DLD1 (cell line): ENCODE data around the gene NCAPD3.
"Not testable (repeated sequence)": the region's sequence is repeated elsewhere in the genome, so short reads cannot be mapped to it uniquely, and the experiment has no call there.

Source experiments
- in situ Hi-C: cut with HindIII; loops from 2 replicates; pipeline ENCODE4 v1.10.0; 2017; ENCODE audit warnings: low sequenced_read_pairs

Gene NCAPD3

DNA sequence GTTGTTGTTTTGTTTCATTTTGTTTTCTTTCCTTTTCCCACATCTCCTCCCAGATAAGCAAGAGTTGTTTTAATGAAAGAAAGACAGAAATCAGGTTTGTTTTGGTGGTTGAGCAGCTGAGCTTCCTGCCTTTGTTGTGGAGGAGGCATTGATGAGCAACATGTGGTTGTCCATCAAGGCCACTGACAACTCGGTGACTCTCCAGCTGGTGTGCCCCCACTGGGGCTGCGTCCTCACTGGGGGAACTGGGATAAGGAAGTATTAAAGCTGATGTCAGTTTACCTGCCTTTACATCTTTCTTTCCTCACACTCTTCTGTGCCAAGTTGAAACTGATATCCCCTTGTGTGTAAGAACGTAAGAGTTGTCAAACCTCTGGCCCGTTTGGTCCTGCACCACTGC, 6.6 kb upstream of the NCAPD3 start:
- in situ Hi-C loops = no loop called here

DNA sequence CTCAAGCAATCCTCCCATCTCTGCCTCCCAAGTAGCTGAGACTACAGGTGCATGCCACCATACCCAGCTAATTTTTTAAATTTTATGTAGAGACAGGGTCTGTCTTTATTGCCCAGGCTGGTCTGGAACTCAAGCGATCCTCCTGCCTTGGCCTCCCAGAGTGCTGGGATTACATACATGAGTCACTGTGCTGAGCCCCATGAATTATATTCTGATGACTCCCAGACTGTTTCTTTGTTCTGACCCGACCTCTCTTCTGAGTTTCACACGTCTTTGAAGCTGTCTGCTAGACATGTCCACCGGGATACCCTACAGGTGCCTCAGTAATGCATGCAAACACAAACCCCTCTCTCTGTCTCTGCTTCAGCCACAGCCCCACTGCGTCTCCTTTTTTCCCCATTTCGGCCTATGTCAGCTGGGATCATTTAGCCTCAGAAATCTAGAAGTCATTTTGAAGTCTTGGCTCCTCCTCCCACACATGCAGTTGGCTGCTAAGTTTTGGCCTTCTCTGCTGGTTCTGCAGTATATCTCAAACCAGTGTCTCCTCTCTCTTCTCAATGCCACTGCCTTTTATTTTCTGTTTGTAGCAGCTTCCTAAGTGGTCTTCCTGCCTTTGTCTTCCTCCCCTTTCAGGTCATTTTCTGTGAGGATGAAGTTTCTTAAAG, 5.5 kb upstream of the NCAPD3 start:
- in situ Hi-C loops = no loop called here

DNA sequence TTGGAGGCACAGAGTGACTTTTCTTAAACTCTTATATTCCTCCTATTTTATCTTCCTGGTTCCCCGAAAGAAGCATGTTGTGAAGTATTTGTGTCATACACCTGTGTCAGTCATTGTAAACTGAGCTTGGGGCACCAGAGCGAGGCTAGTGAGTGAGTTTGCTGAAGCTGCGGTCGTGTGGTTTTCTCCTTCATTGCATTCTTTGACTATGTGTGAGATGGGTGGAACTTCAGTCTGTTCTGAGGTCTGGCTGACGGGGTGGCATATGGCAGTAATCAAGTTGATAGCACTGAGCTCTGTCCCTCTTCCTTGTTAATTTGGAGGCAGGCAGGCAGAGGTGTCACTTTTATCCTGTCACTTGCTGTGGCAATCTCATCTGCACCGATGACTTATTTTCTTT, 4.9 kb upstream of the NCAPD3 start:
- in situ Hi-C loops = no loop called here

DNA sequence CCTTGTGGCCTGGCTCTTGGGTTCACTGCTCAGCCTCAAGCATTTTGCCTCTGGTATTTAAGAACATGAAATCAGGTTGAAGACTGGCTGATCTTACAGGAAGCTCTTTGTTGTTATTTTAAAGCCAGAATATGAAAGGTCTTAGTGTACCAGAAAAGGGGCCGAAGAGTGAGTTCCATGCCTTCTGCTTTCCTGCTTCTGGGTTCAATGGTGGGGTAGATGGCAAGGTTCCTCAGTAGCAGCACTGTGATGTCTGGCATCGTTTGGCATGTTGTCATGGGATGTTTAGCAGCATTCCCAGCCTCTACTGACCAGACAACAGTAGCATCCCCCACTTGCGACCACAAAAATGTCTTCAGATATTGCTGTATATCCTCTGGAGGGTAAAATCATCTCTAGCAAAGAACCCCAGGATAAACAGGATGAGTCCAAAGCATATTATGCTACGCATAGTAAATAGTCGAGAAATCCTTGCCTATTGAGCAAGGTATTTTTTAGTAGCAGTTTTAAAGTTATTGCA, 3.1 kb upstream of the NCAPD3 start:
- in situ Hi-C loops = no loop called here

DNA sequence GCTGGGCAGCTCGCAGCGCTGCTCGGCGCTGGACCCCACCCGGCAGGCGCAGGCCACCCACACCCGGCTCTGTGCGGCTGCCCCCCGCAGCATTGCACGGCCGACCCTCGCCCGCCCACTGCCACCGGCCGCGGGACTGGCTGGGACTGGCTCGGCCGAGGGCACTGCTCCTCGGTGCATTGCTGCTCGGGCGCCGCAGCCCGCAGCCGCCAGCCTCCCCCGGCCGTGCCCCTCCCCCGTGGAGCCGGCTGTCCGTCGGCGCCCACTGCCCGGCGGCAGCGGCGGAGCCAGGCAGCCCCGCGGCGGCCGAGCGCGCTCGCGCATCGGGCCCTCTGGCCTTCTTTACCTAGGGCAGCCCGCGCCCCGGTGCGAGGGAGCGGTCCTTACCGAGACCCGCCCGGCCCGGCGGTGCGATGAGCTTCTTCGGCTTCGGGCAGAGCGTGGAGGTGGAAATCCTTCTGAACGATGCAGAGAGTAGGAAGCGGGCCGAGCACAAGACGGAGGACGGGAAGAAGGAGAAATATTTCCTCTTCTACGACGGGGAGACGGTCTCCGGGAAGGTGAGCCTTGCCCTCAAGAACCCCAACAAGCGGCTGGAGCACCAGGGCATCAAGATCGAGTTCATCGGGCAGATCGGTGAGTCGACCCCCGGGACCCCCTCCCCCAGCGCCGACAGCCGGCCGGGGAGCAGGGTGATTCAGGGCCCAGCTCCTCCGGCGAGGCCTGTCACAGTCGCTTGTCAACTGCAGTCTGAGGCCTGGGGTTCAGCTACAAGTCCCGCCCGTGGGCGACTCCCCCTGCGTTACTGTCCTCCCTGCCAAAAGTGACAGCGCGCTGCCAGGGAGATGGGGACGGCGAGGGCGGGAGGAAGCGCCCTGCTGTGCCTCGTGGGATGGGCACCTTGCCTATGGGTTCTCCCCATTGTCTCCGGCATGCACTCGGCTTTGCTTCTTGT, 1.2 kb upstream of the NCAPD3 start:
- in situ Hi-C loops = no loop called here

DNA sequence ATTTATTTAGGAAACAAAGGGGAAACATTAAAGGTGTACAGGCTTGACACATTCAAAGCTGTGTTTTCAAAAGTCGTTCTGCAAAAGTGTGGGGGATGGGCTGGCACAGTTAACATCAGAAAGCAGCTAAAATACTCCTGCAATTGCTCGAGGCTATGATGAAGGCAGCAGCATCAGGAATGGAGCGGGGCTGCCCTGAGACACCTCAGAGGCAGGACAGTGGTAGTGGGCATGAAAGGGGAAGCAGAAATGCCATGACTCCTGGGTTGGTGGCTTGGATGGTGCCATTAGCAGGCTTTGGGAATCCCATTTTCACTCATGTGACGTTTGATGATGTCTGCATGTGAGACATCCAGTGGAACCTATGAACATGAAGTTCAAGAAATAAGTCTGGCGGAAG, 646 bp downstream of the NCAPD3 start:
- in situ Hi-C loops = no loop called here

DNA sequence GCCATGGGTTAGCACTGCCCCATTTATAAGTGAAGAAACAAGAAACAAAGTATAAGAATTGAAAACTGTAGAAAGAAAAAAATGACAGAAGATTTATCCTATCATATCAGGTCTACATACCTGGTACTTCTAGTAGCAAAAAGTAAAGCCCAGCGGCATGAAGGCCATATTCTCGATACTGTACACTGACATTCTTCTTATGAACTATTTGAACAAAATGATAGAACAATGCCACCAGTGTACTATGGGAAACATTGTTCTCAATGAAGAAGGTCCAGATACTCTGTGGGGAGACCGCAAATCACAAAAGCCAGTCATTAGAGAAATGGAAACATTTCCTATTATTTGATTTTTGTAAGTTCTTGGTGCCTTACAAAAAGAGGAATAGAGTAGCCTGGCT, 7.0 kb downstream of the NCAPD3 start:
- in situ Hi-C loops = no loop called here

DNA sequence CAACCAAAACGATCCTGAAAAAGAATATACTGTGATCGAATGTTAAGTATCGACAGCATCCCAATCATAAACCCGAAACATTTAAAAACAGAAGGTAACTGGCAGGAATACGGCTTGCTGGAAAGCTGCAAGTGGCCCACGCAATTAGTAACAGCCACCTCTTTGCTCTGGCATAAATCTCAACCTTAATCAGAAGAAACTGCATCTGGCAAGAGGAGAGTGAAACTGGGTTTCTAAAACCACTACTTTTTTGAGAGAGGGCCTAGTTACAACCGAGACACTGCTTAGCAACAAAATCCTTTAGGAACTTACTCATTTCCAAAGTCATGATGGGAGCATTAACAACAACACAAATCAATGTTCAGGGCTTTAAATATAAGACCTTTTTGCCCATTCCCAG, 7.9 kb downstream of the NCAPD3 start:
- in situ Hi-C loops = no loop called here

DNA sequence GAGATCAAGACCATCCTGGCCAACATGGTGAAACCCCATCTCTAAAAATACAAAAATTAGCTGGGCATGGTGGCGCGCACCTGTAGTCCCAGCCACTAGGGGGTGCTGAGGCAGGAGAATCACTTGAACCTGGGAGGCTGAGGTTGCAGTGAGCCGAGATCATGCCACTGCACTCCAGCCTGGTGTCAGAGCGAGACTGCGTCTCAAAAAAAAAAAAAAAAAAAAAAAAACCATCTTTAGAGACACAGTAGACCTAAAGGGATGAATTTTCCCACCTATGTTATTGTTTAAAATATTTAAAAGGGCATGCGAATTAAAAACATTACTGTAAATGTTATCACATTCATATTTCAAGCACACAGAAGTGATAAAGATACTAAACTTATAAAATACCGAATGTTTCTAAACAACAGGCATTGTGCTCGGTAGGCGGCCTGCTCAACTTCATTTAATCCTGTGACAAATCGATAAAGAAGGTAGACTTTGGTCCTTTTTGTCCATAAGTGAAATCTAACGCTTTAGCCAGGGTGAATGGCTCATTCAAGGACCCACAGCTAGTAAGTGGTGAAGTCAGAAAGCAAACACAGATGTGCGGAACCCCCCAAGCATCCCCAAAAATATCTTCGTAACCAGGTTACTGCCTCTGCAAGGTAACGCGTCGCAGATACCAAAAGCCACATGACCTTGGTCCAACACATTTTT, 16.1 kb downstream of the NCAPD3 start:
- in situ Hi-C loops = no loop called here

DNA sequence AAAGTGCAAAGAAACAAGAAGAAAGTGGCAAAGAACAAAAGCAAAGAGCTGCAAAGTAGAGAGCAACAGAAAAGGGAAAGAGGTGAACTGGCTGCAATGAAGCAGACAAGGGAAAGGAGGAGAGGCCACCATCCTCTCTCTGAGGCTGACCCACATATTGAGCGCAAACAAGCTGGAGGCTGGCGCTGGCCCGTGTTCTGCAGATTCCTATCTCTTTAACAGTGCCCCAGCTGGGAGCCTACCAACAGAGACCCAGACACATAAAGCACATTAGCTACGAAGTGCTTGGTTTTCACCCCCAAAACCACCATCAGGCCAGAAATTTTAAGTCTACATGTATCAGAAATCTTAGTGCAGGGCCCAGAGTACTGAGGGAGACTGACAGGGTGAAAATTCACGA, 17.6 kb downstream of the NCAPD3 start:
- in situ Hi-C loops = no loop called here

DNA sequence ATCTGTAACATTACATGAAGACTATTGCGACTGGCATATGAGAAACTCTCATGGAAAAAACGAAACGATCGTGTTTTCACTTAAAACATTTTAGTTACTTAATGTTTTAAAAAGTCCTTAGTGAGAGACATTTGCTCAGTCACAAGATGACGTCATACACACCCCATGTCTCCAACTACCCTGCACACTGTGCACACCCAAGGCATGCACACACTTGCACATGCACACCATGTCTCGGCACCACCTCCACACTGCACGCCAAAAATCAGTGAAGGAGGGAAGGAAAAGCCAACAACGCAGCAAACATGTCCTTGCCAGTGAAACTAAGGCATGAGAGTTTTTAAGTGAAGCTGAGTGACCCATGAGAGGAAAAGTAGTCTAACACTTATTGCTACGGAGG, 18.0 kb downstream of the NCAPD3 start:
- in situ Hi-C loops = no loop called here

DNA sequence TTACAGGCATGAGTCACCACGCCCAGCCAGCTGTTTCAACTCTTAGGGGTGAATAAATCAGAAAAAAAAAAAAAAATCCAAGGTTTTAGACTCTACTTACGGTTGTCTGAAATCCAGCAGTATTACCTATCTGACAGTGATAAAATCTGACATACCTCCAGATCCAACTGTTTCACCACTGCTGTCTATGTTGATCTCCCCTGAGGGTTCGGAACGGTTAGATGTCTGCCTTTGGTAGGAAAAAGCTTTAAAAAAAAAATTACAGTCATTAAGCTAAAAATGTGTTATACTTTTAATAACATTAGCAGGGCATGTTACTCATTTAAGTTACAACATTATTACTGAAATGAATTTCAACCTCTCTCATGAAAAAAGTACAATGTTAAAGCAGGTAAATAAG, 21.1 kb downstream of the NCAPD3 start:
- in situ Hi-C loops = no loop called here

DNA sequence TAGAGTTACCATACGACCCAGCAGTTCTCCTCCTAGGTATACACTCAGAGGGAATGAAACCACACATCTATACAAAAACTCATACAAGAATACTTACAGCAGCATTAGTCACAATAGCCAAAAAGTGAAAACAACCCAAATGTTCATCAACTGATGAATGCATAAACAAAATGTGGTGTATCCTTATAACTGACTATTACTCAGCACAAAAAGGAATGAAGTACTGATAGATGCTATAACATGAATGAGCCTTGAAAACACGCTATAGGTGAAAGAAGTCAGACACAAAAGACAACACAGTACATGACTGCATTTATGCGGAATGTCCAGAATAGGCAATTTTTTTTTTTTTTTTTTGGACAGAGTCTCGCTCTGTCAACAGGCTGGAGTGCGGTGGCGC, 23.1 kb downstream of the NCAPD3 start:
- in situ Hi-C loops = no loop called here

DNA sequence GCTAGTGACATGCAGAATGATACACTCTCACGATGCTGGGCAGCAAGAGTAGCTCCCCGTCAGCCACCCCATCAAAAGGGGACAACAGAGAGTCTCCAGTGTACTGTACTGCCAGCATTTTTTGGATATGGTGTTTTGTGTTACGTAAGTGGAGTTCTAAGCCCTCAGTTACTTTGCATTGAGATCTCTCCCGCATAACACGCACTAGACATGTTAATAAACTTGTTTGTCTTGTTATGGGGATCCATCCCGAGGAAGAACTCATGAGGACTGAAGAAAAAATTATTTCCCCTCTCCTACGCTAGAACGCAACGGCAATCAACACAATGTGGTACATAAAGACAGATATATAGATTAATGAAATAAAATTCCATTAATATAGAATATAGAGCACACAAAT, 24.2 kb downstream of the NCAPD3 start:
- in situ Hi-C loops = no loop called here

DNA sequence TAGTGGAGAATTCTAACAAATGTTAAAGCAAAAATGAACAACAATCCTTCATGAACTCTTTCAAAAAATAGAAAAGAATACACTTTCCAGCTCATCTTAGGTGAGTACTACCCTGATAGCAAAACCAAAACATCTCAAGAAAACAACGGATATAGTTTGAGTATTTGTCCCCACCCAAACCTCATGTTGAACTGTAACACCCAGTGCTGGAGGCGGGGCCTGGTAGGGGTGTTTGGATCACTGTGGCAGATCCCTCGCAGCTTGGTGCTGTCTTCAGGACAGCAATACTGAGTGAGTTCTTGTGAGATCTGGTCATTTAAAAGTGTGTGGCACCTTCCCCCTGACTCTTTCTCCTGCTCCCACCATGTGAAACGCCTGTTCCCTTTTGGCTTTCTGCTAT, 27.0 kb downstream of the NCAPD3 start:
- in situ Hi-C loops = no loop called here

DNA sequence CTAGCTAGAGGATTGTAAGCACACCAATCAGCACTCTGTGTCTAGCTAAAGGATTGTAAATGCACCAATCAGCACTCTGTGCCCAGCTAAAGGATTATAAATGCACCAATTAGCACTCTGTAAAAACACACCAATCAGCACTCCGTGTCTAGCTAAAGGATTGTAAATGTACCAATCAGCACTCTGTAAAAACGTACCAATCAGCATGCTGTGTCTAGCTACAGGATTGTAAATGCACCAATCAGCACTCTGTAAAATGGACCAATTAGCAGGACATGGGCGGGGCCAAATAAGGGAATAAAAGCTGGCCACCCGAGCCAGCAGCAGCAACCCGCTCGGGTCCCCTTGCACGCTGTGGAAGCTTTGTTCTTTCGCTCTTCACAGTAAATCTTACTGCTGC, 35.7 kb downstream of the NCAPD3 start:
- in situ Hi-C loops = not testable (repeated sequence)

DNA sequence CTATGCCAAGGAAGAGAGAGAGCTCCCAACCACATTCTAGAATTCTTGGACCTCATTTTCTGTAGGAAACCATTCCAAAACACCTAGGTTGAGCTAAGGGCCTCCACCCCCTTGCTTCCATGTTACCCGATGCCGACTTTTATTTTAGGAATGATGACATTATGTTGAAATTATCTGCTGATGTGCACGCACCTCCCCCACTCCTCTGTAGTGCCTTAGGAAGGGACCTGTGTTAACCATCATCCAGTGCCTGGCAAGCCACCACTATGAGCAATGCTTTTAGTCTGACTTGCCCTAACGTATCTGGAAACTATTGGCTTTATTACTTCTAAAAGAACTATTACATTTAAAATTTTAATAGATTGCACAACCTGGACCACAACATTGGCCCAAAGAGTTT, 42.1 kb downstream of the NCAPD3 start:
- in situ Hi-C loops = no loop called here

DNA sequence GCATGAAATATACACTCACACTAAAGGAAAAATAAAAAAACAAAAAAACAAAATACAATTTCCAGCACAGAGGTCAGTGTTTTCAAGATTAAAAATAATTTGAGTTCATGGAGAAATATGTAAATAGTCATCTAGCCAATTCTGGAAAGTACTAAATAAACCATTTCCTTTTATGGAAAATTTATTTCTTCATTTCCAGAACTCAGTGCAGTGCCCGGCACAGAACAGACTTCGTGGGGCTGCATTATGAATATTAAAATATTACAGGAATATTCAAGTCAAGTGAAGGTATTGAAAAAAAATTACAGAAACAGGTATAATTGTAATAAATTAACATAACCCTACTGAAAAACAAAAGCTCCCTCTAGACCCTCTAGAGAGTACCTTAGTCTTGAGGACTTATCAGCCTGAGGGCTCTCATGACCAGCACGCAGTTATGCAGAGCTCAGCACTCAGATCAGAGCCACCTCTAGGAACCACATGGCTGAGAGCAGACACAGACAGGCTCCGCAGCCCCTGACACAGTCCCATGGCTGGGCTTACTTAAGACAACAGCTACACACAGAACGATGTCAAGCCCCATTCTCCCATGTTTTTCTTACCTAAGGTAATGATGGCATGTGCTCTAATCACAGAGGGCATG, 45.6 kb downstream of the NCAPD3 start:
- in situ Hi-C loops = no loop called here

DNA sequence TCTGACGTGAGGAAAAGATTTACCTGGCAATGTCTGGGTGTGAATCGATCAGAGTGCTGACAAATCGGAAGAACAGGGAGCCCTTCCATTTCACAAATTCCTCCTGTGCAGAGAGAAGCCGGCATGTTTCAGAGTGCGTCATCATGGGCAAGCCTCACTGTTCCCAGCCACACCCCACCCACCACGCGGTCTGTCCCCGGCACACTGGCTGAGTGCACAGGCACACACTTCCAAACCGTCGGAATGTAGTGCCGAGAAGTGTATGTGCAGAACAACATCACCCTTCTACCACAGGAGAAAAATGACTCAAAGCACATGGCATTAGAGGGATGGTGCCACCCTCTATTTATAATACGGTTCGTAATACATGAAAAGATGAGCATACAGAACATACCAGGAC, 47.5 kb downstream of the NCAPD3 start:
- in situ Hi-C loops = no loop called here

DNA sequence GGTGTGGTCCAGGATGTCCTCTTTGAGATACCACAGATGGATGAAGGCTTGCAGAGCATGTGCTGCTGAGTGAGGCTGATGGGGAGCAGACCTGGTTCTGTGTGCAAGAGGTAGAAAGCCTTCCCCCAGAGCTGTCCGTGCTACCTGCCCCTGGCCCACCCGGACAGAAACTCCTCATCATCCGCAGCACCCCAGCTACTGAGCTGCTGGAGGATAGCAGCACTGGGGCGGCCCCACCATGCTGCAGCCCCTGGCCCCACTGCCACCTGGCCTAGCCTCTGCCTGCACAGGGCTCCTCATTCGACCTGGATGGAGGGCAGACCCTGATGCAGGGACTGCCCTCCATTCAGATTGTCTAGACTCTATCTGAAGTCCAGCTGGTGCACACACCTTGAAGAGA, 50.5 kb downstream of the NCAPD3 start:
- in situ Hi-C loops = no loop called here

DNA sequence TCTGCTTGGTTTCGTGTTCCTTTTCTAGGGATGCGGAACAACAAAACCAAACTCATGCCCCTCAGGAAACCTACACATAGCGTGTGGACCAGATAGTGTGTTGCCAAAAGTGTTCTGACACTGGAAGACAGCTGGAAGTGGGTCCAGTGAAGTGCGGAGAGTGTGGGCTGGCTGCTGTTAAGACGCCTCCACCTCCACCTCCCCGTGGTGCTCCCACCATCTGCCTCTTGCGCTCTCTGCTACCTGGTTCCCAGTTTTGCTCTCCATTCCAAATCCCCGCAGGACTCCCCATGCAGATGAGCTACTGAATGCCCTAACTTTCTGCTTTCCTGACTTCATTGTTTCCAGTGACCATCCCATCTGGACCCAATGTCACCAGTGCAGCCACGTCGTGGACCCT, 51.8 kb downstream of the NCAPD3 start:
- in situ Hi-C loops = no loop called here
